Hepatocyte (in vitro differentiated cells): Measurements from ENCODE around the gene CIP2A.

ENCODE experiments used
- EZH2 ChIP-seq: fragments of 200-600 bp; sonication (generic); IDR thresholded peaks from 2 replicates; pipeline ENCODE4 v1.6.1; 2016; ENCODE audit warnings: antibody characterized with exemption, mild to moderate bottlenecking, borderline replicate concordance
- TF ChIP-seq, protein P1 (sequence below): fragments of 200-600 bp; sonication (generic); IDR thresholded peaks from 2 replicates; pipeline ENCODE4 v1.5.1; 2016; ENCODE audit warnings: antibody characterized with exemption, mild to moderate bottlenecking; ENCODE audit not compliant: poor library complexity

DNA sequence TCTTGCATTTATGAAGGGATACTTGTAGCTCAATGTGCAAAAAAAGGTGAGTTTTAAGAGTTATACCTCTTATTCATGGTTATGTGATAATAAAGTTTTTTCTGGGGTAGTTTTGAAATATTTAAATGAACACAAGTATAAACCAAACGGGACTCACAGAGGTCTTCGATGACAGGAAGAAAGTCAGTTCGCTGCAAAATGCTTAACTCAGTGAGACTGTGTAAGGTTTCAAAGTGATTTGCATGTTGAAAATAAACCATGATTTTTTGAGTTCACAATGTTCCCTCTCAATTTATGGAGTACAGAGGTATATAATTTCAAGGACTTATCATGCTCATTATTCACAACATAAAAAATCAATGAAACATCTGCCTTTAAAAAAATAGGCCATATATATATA, 42.5 kb downstream of the CIP2A start:
- TF ChIP-seq, protein P1, sequence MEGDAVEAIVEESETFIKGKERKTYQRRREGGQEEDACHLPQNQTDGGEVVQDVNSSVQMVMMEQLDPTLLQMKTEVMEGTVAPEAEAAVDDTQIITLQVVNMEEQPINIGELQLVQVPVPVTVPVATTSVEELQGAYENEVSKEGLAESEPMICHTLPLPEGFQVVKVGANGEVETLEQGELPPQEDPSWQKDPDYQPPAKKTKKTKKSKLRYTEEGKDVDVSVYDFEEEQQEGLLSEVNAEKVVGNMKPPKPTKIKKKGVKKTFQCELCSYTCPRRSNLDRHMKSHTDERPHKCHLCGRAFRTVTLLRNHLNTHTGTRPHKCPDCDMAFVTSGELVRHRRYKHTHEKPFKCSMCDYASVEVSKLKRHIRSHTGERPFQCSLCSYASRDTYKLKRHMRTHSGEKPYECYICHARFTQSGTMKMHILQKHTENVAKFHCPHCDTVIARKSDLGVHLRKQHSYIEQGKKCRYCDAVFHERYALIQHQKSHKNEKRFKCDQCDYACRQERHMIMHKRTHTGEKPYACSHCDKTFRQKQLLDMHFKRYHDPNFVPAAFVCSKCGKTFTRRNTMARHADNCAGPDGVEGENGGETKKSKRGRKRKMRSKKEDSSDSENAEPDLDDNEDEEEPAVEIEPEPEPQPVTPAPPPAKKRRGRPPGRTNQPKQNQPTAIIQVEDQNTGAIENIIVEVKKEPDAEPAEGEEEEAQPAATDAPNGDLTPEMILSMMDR = no peak
- no peak for TF ChIP-seq EZH2
